AG04450 (cell line): ENCODE data around the gene NME9. TPM values are rescaled to one million over a fixed set of nuclear protein-coding genes. Genes with fewer than 3 reads are reported as not detected.
A peak's percentile ranks its signal among the peaks of the same experiment; 100 is the strongest.

Source experiments
- CTCF ChIA-PET: fragments of 300-600, 350-600 bp; formaldehyde crosslinking; extraction: SDS; loops from one replicate; lab custom pipeline; 2022; ENCODE audit warnings: antibody characterized with exemption, inconsistent platforms; lab: Charles Lee
- POLR2A ChIA-PET: fragments of 350-600 bp; formaldehyde crosslinking; extraction: SDS; loops from one replicate; lab custom pipeline; 2021; ENCODE audit warnings: antibody characterized with exemption, inconsistent platforms; lab: Yijun Ruan, JAX
- DNase-seq: peaks from one replicate; pipeline ENCODE4 v3.0.0-alpha.2; 2011; ENCODE audit warnings: low read depth, low spot score
- H3K27ac ChIP-seq: one replicate; pipeline ENCODE4 v1.5.1; 2012; ENCODE audit warnings: low read depth, low read length, control low read depth
- H3K27me3 ChIP-seq: one replicate; pipeline ENCODE4 v1.6.0; 2012; ENCODE audit warnings: low read length; ENCODE audit not compliant: control insufficient read depth, insufficient read depth
- H3K4me3 ChIP-seq: 2 replicates; pipeline ENCODE4 v1.5.1; 2011; ENCODE audit warnings: mild to moderate bottlenecking, low read depth, low read length, control low read depth
- H3K9me3 ChIP-seq: 2 replicates; pipeline ENCODE4 v1.5.1; 2012; ENCODE audit warnings: low read length; ENCODE audit not compliant: control insufficient read depth, insufficient read depth
- polyA plus RNA-seq: library from polyadenylated mRNA; depleted of rRNA; stranded (reverse); fragments of >200 nt; gene quantifications from 2 replicates; pipeline ENCODE4 v1.2.3, GENCODE V29; 2011
- TF ChIP-seq, protein P1 (sequence below): IDR thresholded peaks from 2 replicates; pipeline ENCODE4 v1.5.1; 2011; ENCODE audit warnings: low read depth, low read length, control low read depth, inconsistent platforms

Gene NME9
- polyA plus RNA-seq, 1 experiment: 0.19 TPM

DNA sequence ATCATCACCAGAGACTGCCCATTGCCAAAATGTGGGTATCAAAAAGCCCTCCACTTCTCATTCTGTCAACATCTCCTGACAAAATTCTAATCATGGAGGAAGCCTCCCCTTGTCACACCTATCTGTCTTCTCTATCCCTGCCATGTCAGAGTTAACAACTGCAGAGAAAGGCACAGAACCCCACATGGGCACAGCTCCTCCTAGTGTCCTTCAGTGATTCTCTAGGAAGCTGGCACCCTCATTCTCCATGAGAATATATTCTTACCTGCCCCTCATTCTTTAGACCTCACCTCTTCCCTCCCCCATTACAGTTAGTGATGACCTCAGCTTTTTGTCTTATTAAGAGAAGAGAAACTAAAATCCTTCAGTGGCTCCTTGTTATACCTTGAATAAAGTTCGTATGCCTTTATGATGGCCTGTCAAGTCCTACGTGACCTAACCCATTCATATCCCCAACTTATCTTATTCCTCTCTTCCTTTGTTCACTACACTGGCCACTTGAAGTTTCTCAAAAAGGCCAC is 44.6 kb downstream of the NME9 start:
- ChIA-PET POLR2A (no interaction called here), CTCF (interaction anchor here (1.4 kb wide), 1 partner anchor 15 kb away, joined by 4 read pairs; no protein-coding TSS in a partner anchor)

DNA sequence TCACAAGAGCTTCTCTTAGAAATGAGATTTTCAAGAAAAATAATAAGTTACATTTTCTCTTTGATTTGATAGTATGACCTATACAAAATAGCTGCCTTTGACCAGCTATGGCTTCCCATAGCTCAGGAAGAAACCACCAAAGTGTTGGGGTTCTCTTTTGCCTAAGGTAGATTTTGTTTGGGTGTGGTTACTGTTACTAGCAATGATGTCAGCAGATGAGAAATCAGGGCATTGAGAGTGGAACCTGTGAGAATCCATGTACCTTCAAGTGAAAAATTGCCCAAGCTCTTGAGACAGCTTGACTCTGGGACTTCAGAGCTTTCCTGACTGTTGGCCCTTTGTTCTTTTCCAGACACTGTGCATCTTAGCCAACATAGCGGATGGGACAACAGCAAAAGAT is 45.6 kb downstream of the NME9 start:
- CTCF ChIA-PET: interaction anchor here (0.5 to 1.4 kb wide), 3 partner anchors 13 to 145 kb away, joined by 3 to 7 read pairs (median 3); no protein-coding TSS in a partner anchor
- no peaks in the 10 kb centered on the region for H3K27me3 ChIP-seq
- no peaks in the 10 kb centered on the region for H3K9me3 ChIP-seq
- no peak overlapping the region for H3K27ac ChIP-seq
- POLR2A ChIA-PET: no interaction called here
- DNase-seq: no peak
- H3K4me3 ChIP-seq: no peak overlapping the region
- TF ChIP-seq, protein P1, sequence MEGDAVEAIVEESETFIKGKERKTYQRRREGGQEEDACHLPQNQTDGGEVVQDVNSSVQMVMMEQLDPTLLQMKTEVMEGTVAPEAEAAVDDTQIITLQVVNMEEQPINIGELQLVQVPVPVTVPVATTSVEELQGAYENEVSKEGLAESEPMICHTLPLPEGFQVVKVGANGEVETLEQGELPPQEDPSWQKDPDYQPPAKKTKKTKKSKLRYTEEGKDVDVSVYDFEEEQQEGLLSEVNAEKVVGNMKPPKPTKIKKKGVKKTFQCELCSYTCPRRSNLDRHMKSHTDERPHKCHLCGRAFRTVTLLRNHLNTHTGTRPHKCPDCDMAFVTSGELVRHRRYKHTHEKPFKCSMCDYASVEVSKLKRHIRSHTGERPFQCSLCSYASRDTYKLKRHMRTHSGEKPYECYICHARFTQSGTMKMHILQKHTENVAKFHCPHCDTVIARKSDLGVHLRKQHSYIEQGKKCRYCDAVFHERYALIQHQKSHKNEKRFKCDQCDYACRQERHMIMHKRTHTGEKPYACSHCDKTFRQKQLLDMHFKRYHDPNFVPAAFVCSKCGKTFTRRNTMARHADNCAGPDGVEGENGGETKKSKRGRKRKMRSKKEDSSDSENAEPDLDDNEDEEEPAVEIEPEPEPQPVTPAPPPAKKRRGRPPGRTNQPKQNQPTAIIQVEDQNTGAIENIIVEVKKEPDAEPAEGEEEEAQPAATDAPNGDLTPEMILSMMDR: no peak

More for the DNA sequence above, 44.6 kb downstream of the NME9 start:
- DNase-seq: no peak
- no peaks in the 10 kb centered on the region for H3K9me3 ChIP-seq
- no peak overlapping the region for H3K4me3 ChIP-seq
- H3K27ac ChIP-seq: no peak overlapping the region
- no peaks in the 10 kb centered on the region for H3K27me3 ChIP-seq
- TF ChIP-seq, protein P1: 0 out of 2 replicates have a peak, but pooled peaks have one; percentile 22

DNA sequence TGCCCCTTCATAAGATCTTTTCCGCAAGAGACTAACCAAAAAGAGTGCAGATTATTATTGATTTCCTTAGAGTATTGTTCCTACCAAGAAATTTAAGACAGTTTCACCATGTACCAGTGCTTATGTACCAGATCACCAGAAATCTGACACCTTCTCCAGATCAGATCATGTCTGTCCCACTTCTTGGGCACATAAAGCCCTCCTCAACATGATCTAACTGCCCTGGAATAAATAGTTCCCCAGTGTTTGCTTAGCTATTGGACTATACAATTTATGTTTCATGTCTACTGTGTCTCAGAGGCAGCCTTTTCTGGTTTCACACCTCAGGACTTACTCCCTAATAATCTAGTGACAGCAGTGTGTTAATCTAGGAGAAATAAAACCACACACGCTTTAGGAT is 46.8 kb downstream of the NME9 start:
- ChIA-PET POLR2A (no interaction called here), CTCF (interaction anchor here (1.4 kb wide), 1 partner anchor 13 kb away, joined by 7 read pairs; no protein-coding TSS in a partner anchor)
- TF ChIP-seq, protein P1: no peak
- Histone ChIP-seq H3K27me3 (no peaks in the 10 kb centered on the region), H3K9me3 (no peaks in the 10 kb centered on the region), H3K27ac (no peak overlapping the region), H3K4me3 (no peak overlapping the region)
- no peak for DNase-seq

DNA sequence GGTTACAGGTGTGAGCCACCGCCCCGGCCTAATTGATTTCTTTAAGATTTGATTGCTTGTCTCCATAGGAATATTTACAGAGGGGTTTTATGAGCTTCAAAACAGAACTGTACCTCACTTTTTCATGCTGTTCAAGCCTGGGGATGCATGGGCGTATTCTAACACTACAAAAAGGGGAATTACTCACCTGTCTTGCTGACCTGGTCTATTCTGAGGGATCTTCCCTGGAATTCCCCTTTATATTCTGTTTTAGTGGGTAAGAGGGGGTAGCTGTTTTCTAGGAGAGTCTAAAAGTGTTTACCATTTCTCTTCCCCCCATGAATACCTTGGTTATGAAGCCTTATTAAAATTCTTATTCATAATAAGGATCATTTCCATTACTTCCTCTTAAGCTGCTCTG is 48.1 kb downstream of the NME9 start:
- Histone ChIP-seq H3K4me3 (no peak overlapping the region), H3K27me3 (no peaks in the 10 kb centered on the region), H3K27ac (no peak overlapping the region), H3K9me3 (no peaks in the 10 kb centered on the region)
- DNase-seq: no peak
- ChIA-PET POLR2A (no interaction called here), CTCF (interaction anchor here (0.6 kb wide), 1 partner anchor 408 kb away, joined by 5 read pairs; no protein-coding TSS in a partner anchor)
- TF ChIP-seq, protein P1: no peak

DNA sequence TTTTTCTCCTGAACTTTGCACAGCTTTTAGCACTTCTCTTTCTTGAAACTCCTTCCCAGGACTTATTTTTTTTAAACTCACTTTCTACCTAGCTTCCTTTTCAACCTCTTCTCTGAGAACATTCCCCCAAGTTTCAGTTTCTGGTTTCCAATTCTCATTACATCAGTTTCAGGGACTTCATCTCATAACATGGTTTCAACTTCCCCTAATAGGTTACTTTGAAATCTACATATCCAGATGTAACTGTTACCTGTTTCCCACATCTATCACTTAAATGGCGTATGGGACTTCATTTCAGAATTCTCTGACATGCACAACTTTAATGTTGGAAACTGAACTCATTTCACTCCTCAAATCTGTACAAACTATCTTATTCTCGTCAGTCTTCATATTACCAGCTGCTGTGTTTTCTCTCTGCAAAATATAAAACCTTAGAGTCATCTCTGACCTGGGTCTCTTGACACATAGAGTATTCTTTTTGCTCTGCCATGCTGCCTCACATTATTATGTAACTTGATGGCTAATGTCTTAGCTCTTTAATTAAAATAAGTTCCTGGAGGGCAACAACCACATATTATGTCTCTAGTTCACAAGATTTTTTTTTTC is 58.4 kb downstream of the NME9 start:
- Histone ChIP-seq H3K9me3 (no peaks in the 10 kb centered on the region), H3K27me3 (no peaks in the 10 kb centered on the region), H3K27ac (no peak overlapping the region), H3K4me3 (no peak overlapping the region)
- ChIA-PET CTCF (interaction anchor here (0.6 to 1.7 kb wide), 4 partner anchors 13 to 406 kb away, joined by 3 to 4 read pairs (median 4); no protein-coding TSS in a partner anchor), POLR2A (no interaction called here)
- TF ChIP-seq, protein P1: no peak
- DNase-seq: no peak
